H1 (cell line): ENCODE measurements around the gene PRKCSH. TPM values are rescaled to one million over a fixed set of nuclear protein-coding genes. Genes with fewer than 3 reads are reported as not detected.

Experiments used
- ATF2 ChIP-seq: IDR thresholded peaks from 2 replicates; pipeline ENCODE4 v1.6.1; 2012; ENCODE audit warnings: low read length, inconsistent platforms
- ATF3 ChIP-seq: IDR thresholded peaks from 2 replicates; pipeline ENCODE4 v1.6.1; 2011; ENCODE audit warnings: low read depth, mild to moderate bottlenecking, low read length; ENCODE audit not compliant: insufficient read depth
- E2F6 ChIP-seq: IDR thresholded peaks from 2 replicates; pipeline ENCODE4 v1.6.1; 2012; ENCODE audit warnings: inconsistent platforms
- JUND ChIP-seq: IDR thresholded peaks from 2 replicates; pipeline ENCODE4 v1.6.1; 2011; ENCODE audit warnings: mild to moderate bottlenecking, improper control_type of control experiment, low read length
- RFX5 ChIP-seq: IDR thresholded peaks from 2 replicates; pipeline ENCODE4 v1.6.1; 2011; ENCODE audit warnings: low read depth, low read length, improper control_type of control experiment, borderline replicate concordance
- TBP ChIP-seq: IDR thresholded peaks from 2 replicates; pipeline ENCODE4 v1.6.1; 2011; ENCODE audit warnings: low read depth, low read length, improper control_type of control experiment
- polyA plus RNA-seq, 7 experiments: library from polyadenylated mRNA; depleted of rRNA in 3 of 7; stranded (reverse) in 5 of 7; unstranded in 2 of 7; fragments of >200 nt in 5 of 7; fragments of 200-250 nt in 2 of 7; gene quantifications; 1 replicate in 5 of 7; 2 replicates in 1 of 7; 4 replicates in 1 of 7; pipeline versions ENCODE4 v1.2.1 to v1.2.3, GENCODE V29; 2011 to 2013; ENCODE audit warnings: missing spikeins in 2 of 7, mixed read lengths in 2 of 7
- total RNA-seq: library from RNA; stranded (reverse); fragmentation: NEBNext Ultra II Directional; extraction: Animal tissue kit (Norgen Biotek cat#: 25700); gene quantifications from 2 replicates; pipeline ENCODE4 v1.2.1, GENCODE V29; 2021

PRKCSH gene
- total and polyA plus RNA-seq, 2 of the 8 experiments (the other 6 are each of a cell fraction or from before 2014, with no cell fraction given) = 97.2 to 337 TPM

GRCh38 chr19:11410682-11411081 lies 24.8 kb upstream of the PRKCSH start (continued):
- TF ChIP-seq ATF2 (no peak), RFX5 (no peak), E2F6 (no peak), ATF3 (no peak), JUND (no peak), TBP (no peak)
- TF ChIP-seq, all 59 proteins: peak for 0
